GM12891 (cell line): ENCODE results near the gene EDEM3.

Experiments
- DNase-seq: peaks from one replicate; pipeline ENCODE4 v3.0.0; 2011; ENCODE audit warnings: low spot score; ENCODE audit not compliant: insufficient read length
- FAIRE-seq: peaks from 2 replicates; lab custom pipeline; 2011; peaks lifted over from hg19 to GRCh38; lab: Jason Lieb, UNC
- PAX5 ChIP-seq: IDR thresholded peaks from 2 replicates; pipeline ENCODE4 v1.6.1; 2011; ENCODE audit warnings: low read length, moderate library complexity, mild to moderate bottlenecking; ENCODE audit not compliant: insufficient read depth, severe bottlenecking
- POLR2A ChIP-seq: IDR thresholded peaks from 2 replicates; pipeline ENCODE4 v1.6.1; 2011; ENCODE audit warnings: low read depth, low read length, control low read depth
- POLR2AphosphoS5 ChIP-seq: IDR thresholded peaks from 2 replicates; pipeline ENCODE4 v1.6.1; 2011; ENCODE audit warnings: low read depth, low read length, control low read depth
- POU2F2 ChIP-seq: IDR thresholded peaks from 2 replicates; pipeline ENCODE4 v1.6.1; 2011; ENCODE audit warnings: low read depth, mild to moderate bottlenecking, control low read depth, low read length, moderate library complexity
- SPI1 ChIP-seq: IDR thresholded peaks from 2 replicates; pipeline ENCODE4 v1.6.1; 2011; ENCODE audit warnings: low read depth, low read length, control low read depth
- TAF1 ChIP-seq: IDR thresholded peaks from 2 replicates; pipeline ENCODE4 v1.6.1; 2011; ENCODE audit warnings: low read depth, low read length, control low read depth

Gene EDEM3

DNA sequence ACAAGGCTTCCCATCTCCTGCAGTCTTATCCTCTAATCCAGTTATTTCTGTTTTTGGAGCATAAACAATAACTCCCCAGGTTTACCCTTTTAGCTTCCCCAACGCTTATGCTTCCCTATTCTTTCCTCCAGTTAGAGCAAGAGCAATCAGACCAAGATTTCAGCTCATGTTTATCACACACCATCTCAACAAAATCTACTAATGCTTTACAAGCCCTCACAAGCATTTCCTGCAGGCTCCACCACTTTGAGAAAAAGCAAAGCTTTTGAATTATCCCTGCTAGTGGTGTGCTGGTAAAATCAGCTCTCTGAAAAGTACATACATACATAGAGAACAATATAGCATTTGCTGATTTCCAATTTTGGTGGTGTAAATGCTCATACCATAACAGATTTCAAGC, 92.9 kb downstream of the EDEM3 start:
- FAIRE-seq = no peak
- DNase-seq = no peak
- TF ChIP-seq POLR2AphosphoS5 (no peak), TAF1 (no peak), POU2F2 (no peak), POLR2A (no peak), PAX5 (no peak), SPI1 (no peak)

DNA sequence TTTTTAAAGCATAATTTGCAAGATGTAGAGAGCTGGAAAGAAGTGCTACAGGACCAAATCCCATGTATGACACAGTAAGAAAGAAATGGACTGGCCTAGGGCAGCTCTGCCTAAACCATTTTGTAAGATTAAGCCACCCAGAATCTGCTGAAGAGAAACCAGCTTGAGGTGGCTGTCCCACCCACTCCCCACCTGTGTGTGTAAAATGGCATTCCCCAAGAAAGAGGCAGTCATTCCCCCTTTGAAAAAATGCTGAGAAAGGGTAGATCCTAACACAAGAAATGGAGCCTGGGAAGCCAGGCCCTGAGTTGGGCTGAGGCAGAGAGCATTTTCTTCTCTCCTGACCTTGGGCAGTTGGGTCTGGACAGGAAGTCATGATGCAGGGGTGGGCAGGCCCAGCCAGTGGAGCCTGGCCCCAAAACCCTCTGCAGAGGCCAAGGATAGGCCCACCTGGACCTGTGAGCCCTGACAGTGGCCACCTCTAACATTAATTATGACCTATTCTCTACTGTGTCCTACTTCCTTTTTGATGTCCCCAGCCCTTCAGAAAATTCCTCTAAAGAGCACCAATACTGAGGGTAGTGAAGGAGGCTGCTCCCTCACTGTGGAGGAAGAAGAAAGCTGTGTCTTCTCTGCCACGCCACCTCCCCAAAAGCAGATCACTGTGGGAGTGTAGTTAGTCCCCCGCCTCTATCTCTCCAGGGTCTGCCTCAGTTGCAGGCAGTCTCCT, 94.0 kb downstream of the EDEM3 start:
- no peak for DNase-seq
- no peak for FAIRE-seq
- TF ChIP-seq POLR2AphosphoS5 (no peak), POU2F2 (no peak), PAX5 (no peak), TAF1 (no peak), SPI1 (no peak), POLR2A (no peak)

DNA sequence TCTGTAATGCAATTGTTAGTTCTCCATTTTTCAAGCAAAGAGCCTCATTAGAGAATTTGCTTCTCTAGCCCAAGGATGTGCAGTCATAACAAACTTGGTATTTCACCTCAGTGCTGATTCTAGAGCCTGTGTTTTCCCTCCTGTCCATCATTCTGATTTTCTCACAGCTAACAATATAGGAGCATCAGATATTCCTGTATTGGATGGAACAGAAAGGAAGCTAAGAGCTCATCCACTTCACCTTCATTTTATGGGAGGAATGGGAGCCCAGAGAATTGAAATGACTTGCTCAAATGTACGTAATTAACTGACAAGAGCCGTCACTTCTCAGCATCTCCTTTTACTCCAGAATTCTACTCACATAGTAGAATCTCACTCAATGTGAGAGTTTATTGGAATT, 96.6 kb downstream of the EDEM3 start:
- no peak for FAIRE-seq

DNA sequence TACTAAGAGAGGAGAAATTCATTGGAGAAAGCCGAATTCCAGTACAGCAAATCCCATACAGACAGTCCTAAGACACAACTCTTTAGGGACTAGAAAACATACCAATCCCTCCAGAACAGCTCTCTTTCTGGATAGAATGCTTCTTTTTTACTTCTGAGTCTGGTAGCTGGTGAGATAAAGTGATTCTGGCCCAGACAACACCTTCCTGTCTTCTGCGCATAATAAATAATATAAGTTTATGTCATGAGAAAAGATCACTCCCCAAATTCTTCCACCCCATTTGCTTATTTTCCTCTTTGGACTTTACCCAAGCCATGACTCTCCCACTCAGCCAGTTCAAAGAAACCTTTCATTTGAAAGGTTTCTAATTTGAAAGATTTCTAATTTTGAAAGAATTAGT, 98.4 kb downstream of the EDEM3 start:
- FAIRE-seq = no peak
- TF ChIP-seq PAX5 = no peak
- no peak for TF ChIP-seq SPI1
- no peak for TF ChIP-seq POLR2A
- DNase-seq = no peak

More for the DNA sequence above, 96.6 kb downstream of the EDEM3 start:
- no peak for TF ChIP-seq SPI1
- TF ChIP-seq POLR2AphosphoS5 = no peak
- TF ChIP-seq POLR2A = no peak
- DNase-seq = no peak

DNA sequence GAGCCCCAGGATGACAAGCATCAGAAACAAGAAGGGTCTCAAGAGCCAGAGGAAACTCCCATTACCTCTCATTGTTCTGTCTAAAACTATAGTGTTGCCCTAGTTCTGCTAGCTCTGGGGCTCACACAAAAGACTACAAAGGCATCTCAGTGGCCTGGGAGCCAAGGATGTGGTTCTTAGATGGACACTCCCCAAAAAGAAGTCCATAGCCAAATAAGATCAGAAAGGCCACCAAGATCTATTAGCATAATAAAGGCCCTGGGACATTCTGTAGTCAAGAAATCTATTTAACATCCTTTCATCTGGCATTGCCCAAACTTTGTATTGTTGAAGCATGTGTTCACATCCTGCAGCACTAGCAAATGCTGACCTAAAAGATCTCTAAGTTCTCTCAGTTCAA, 99.5 kb downstream of the EDEM3 start:
- DNase-seq (no peak), FAIRE-seq (no peak)
- no peak for TF ChIP-seq POLR2AphosphoS5
- TF ChIP-seq POU2F2 = no peak
- TF ChIP-seq SPI1 = no peak
- TF ChIP-seq TAF1 = no peak
- no peak for TF ChIP-seq POLR2A
- TF ChIP-seq PAX5 = no peak

DNA sequence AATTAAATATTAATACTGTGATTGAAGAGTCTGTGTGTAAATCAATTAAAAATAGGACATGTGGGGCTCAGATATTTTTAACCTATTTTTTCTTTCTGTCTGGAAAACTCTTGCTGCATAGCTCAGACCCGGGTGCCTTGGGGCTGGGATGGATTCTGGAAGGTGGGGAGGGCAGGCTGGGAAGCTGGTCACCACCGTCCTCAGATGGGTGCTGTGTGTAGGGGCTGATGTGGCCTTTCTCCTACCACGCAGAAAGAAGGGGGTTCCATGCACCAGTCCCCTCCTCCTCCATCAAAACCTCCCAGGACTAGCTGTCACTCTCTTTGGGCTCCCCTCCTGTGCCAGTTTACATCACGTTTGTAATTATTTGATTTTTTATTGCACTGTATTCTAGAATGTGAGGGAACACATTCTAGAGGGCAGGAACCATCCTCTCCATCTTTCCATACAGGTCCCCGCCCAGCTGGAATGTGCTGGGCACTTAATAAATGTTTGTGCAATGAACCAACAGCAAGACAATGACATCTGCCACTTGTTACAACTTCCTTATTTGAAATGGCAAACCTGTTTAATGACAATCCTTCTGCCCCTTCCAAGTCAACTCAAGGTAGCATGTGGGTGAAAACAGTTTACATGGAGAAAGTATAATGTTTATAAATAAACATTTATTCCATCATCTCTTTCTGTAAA, 104.3 kb downstream of the EDEM3 start:
- DNase-seq = no peak
- TF ChIP-seq POLR2AphosphoS5 (no peak), POLR2A (no peak), TAF1 (no peak), POU2F2 (no peak), SPI1 (no peak), PAX5 (no peak)
- no peak for FAIRE-seq

DNA sequence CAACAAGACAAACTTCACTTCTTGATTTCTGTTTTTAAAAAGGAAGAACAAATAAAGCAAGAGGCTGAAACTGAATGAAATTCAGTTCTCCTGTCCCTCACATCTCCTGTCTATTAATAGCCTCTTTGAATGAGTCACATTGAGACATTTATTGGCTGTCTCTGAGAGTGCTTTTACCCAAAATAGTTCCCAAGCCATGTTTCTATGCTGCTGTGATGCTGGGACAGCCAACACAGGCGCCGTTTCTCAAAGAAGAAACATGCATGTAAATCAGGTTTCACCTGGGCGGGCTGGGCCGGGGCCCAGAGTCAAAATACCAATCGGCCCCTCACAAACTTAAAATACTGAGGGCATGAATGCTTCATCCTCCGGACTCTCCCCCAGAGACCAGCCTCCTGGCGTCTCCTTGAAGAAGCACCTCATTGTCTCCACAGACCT, 105.2 kb downstream of the EDEM3 start:
- no peak for TF ChIP-seq POLR2A
- TF ChIP-seq POU2F2 = no peak
- TF ChIP-seq POLR2AphosphoS5 = no peak
- TF ChIP-seq TAF1 = no peak
- TF ChIP-seq PAX5 = no peak
- no peak for TF ChIP-seq SPI1
- DNase-seq (no peak), FAIRE-seq (peak; percentile 78)

DNA sequence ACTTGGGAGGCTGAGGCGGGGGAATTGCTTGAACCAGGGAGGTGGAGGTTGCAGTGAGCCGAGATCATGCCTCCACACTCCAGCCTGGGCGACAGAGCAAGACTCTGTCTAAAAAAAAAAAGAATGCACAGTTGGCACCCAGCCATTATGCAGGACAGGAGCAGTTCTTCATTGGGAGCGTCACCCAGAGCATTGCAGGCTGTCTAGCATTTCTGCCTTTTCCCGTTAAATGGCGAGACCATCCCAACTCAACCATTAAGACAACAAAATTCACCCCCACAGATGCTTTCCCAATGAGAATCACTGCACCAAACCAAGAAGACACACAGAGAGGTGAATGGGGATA, 105.8 kb downstream of the EDEM3 start:
- no peak for TF ChIP-seq PAX5
- no peak for TF ChIP-seq SPI1
- no peak for TF ChIP-seq POU2F2
- TF ChIP-seq POLR2AphosphoS5 = no peak
- no peak for TF ChIP-seq POLR2A
- no peak for TF ChIP-seq TAF1
- DNase-seq = no peak
- FAIRE-seq = no peak

DNA sequence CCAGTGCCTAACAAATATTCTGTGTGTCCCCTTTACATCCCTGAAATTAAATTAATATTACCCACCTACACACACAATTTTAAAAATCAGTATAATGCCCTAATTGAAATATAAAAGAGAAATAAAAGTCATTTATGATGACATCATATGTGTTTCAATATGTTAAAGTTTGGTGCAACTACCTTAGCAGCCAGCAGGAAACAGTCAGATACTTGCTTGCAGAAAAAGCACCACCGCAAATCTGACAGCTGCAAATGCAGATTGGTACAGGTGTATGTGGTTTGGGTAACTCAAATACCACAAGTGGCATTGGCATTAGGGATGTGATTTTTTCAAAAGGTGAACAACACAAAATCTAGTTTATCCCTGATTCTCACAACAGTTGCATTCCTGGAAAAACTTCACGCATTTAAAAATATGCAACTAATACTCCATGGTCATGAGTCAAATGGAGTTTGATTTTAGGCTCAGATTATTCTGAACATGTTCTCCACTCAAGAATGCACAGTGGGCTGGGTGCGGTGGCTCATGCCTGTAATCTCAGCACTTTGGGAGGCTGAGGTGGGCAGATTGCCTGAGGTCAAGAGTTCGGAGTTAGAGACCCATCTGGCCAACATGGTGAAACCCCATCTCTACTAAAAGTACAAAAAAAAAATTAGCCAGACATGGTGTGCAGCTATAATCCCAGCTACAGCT, 106.3 kb downstream of the EDEM3 start:
- FAIRE-seq (peak; percentile 38), DNase-seq (no peak)
- TF ChIP-seq POLR2AphosphoS5 = no peak
- no peak for TF ChIP-seq TAF1
- TF ChIP-seq POLR2A = no peak
- no peak for TF ChIP-seq SPI1
- TF ChIP-seq POU2F2 = no peak
- TF ChIP-seq PAX5 = no peak
